T-helper 2 cell (primary cell): ENCODE data around the gene SEC16A.

ENCODE experiments used
- DNase-seq, 5 experiments: peaks; one replicate each; pipeline versions ENCODE4 v3.0.0 to v3.0.0-alpha.2; 2012 to 2022

The SEC16A gene

GRCh38 chr9:136459425-136459824, 23.4 kb downstream of the SEC16A start:
- no peak for DNase-seq

GRCh38 chr9:136457326-136457725, 25.5 kb downstream of the SEC16A start:
- DNase-seq: no peak

GRCh38 chr9:136456258-136456657, 26.6 kb downstream of the SEC16A start:
- DNase-seq: no peak

- DNase-seq: no peak
Measured at GRCh38 chr9:136455043-136456002, 27.5 kb downstream of the SEC16A start.

- no peak for DNase-seq
Measured at GRCh38 chr9:136454026-136454796, 28.6 kb downstream of the SEC16A start.

- DNase-seq: no peak
Measured at GRCh38 chr9:136453326-136453725, 29.5 kb downstream of the SEC16A start.

GRCh38 chr9:136451221-136451877, 31.5 kb downstream of the SEC16A start:
- DNase-seq: no peak

GRCh38 chr9:136448655-136449054, 34.2 kb downstream of the SEC16A start:
- DNase-seq: no peak

GRCh38 chr9:136447173-136447778, 35.6 kb downstream of the SEC16A start:
- DNase-seq: no peak

GRCh38 chr9:136445799-136446198, 37.0 kb downstream of the SEC16A start:
- no peak for DNase-seq

GRCh38 chr9:136444102-136444501, 38.7 kb downstream of the SEC16A start:
- DNase-seq: no peak

- DNase-seq: no peak
Measured at GRCh38 chr9:136443687-136444086, 39.2 kb downstream of the SEC16A start.

GRCh38 chr9:136443087-136443486, 39.8 kb downstream of the SEC16A start:
- no peak for DNase-seq

- DNase-seq: no peak
Measured at GRCh38 chr9:136442265-136442664, 40.6 kb downstream of the SEC16A start.

- DNase-seq: no peak
Measured at GRCh38 chr9:136441681-136442245, 41.1 kb downstream of the SEC16A start.

GRCh38 chr9:136441191-136441680, 41.6 kb downstream of the SEC16A start:
- no peak for DNase-seq

- peak; percentile 75 to 83 (median 78) for DNase-seq
Measured at GRCh38 chr9:136439481-136440408, 43.1 kb downstream of the SEC16A start, which contains the start of gene INPP5E. Gene INPP5E (minus strand): TSS chr9:136439845. CDS start chr9:136439419, 426 bp downstream.

- peak; percentile 33 to 70 (median 43) for DNase-seq
Measured at GRCh38 chr9:136438548-136439480, 44.0 kb downstream of the SEC16A start.

- DNase-seq: peak in 1 of 5 experiments; percentile 39
Measured at GRCh38 chr9:136437839-136438547, 44.8 kb downstream of the SEC16A start.
